NCI-H1105 (cell line): ENCODE data around the gene TMEM82.

Experiments used
- DNase-seq: peaks from one replicate; lab custom pipeline; 2025; lab: John Stamatoyannopoulos, UW

Gene TMEM82

GRCh38 chr1:15756143-15757015, 14.1 kb downstream of the TMEM82 start:
- DNase-seq: peak; percentile 70

- no peak for DNase-seq
Measured at GRCh38 chr1:15757016-15757543, 14.8 kb downstream of the TMEM82 start.

GRCh38 chr1:15757575-15758342, 15.5 kb downstream of the TMEM82 start:
- DNase-seq: no peak

- peak; percentile 47 for DNase-seq
Measured at GRCh38 chr1:15758343-15758931, 16.1 kb downstream of the TMEM82 start, which contains the start of gene FBLIM1. FBLIM1 (plus strand) TSS chr1:15758795; CDS start chr1:15764984, 6,189 bp downstream.

GRCh38 chr1:15758953-15759661, 16.8 kb downstream of the TMEM82 start:
- DNase-seq: no peak

GRCh38 chr1:15760520-15761211, 18.4 kb downstream of the TMEM82 start:
- DNase-seq: no peak

GRCh38 chr1:15761366-15762128, 19.2 kb downstream of the TMEM82 start:
- DNase-seq: no peak

GRCh38 chr1:15762546-15762945, 20.2 kb downstream of the TMEM82 start:
- no peak for DNase-seq

- DNase-seq: no peak
Measured at GRCh38 chr1:15764269-15764764, 22.0 kb downstream of the TMEM82 start.

GRCh38 chr1:15764890-15765289, 22.6 kb downstream of the TMEM82 start:
- DNase-seq: no peak

- no peak for DNase-seq
Measured at GRCh38 chr1:15765495-15766194, 23.3 kb downstream of the TMEM82 start.

- no peak for DNase-seq
Measured at GRCh38 chr1:15767941-15768340, 25.6 kb downstream of the TMEM82 start.

- no peak for DNase-seq
Measured at GRCh38 chr1:15768388-15768787, 26.1 kb downstream of the TMEM82 start.

- no peak for DNase-seq
Measured at GRCh38 chr1:15770313-15770962, 28.1 kb downstream of the TMEM82 start.

- DNase-seq: no peak
Measured at GRCh38 chr1:15771836-15772515, 29.7 kb downstream of the TMEM82 start.

GRCh38 chr1:15775706-15776105, 33.4 kb downstream of the TMEM82 start:
- DNase-seq: no peak

- DNase-seq: no peak
Measured at GRCh38 chr1:15777909-15778707, 35.8 kb downstream of the TMEM82 start.

GRCh38 chr1:15785683-15786082, 43.4 kb downstream of the TMEM82 start:
- no peak for DNase-seq
